ENCODE results near the gene EDN1. TPM values are rescaled to one million over a fixed set of nuclear protein-coding genes. Genes with fewer than 3 reads are reported as not detected.

The EDN1 gene
- total and polyA plus RNA-seq, 9 of the 15 experiments (the other 6 are each of a cell fraction or from before 2014, with no cell fraction given): 0.03 to 0.06 TPM; not detected in 7

- H3K9me1 ChIP-seq (ENCODE audit: control insufficient read depth, insufficient read depth, low read length): no peaks in the 10 kb centered on the region
- no peak overlapping the region for H3K27ac ChIP-seq (ENCODE audit: extremely low read depth, low read depth, low read length)
- ATAC-seq: no peak
- FAIRE-seq: no peak
- no peaks in the 10 kb centered on the region for H3K9me3 ChIP-seq (replicated peaks; ENCODE audit: control insufficient read depth, insufficient read depth, low read depth, low read length)
- no TSS peak for BruUV-seq (replicated peaks)
- no peak overlapping the region for H2AFZ ChIP-seq (ENCODE audit: low read depth, low read length)
- H3K4me3 ChIP-seq: no peak overlapping the region
- H4K20me1 ChIP-seq (replicated peaks; ENCODE audit: control insufficient read depth, insufficient read depth, low read length): no peaks in the 10 kb centered on the region
- no peaks in the 10 kb centered on the region for H3K36me3 ChIP-seq (ENCODE audit: control insufficient read depth, insufficient read depth, low read length)
- no peaks in the 10 kb centered on the region for H3K4me1 ChIP-seq (replicated peaks in 1 of 2; ENCODE audit: control insufficient read depth in 2 of 2, insufficient read depth in 2 of 2, low read length in 2 of 2)
- no peaks in the 10 kb centered on the region for H3K79me2 ChIP-seq (ENCODE audit: control insufficient read depth, insufficient read depth, low read length)
- POLR2A ChIA-PET: interaction anchor here (0.6 kb wide), 1 partner anchor 70 kb away, joined by 3 read pairs; no protein-coding TSS in a partner anchor
- CTCF ChIA-PET (ENCODE audit: low intra/inter-chr PET ratio): no interaction called here
- TF ChIP-seq HCFC1 (IDR thresholded peaks at IDR 0.05; ENCODE audit: low read depth, low read length) (no peak), DPF2 (IDR thresholded peaks at IDR 0.05) (no peak), ZNF764 (CRISPR knock-in tag; IDR thresholded peaks at IDR 0.05; ENCODE audit: low read depth) (no peak)
- in situ Hi-C loops (cut with MboI): no loop called here
- no peak for DNase-seq (ENCODE audit: extremely low read depth in 1 of 4, low spot score in 3 of 4)
- H3K27me3 ChIP-seq (ENCODE audit: control insufficient read depth in 2 of 2, insufficient read depth in 2 of 2, low read length in 2 of 2): peaks cover 10 to 21% of the 10 kb centered on the region in 2 experiments
- H3K9ac ChIP-seq (ENCODE audit: insufficient read depth in 1 of 2, low read depth in 2 of 2, low read length in 2 of 2): no peak overlapping the region
- 0% methylated on average over 5 of the region's 5 CpGs for WGBS (ENCODE audit: insufficient coverage, low coverage, missing lambda C conversion rate)
- intact Hi-C loops (cut with micrococcal nuclease): no loop called here
- H3K4me2 ChIP-seq (ENCODE audit: insufficient read depth, low read length): no peak overlapping the region
Observed at GRCh38 chr6:12345694-12346058, 55.5 kb downstream of the EDN1 start.

Small RNAs within 50 kb of the gene (small RNA-seq; reads per million reads assigned to genes)
- not detected for gene SUMO2P12
